ENCODE measurements around the gene PPP2R5C.

Gene PPP2R5C

DNA sequence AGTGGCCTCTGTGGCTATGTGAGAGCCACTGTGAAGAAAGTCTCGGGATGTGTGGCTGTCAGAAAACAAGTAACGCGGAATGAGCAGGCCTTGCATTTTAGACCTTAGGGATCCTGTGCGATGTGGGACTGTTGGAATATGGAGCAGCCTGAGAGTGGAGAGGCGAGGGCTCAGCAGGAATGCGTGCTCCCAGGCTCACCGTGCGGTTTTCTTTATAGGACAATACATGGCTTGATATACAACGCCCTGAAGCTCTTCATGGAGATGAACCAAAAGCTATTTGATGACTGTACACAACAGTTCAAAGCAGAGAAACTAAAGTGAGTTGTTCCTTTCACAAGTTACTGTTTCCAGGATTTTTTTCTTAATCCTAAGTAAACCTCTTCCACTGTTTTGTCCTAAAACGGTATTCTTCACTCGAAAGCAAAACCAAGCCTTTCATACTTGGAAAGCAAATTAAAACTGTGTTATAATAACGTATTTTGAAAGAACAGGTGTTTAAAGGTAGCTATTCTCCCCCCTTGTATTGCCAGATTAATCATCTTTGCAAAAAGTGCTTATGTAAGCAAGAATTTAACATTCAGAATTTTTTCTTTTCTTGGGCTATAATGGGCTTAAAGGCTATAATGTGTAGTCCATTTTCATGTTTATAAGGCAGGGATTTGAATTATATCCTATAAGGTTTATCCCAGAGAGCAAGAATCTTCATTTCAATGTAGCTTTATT is 148.0 kb downstream of the PPP2R5C start:
- TF ChIP-seq, protein P1, sequence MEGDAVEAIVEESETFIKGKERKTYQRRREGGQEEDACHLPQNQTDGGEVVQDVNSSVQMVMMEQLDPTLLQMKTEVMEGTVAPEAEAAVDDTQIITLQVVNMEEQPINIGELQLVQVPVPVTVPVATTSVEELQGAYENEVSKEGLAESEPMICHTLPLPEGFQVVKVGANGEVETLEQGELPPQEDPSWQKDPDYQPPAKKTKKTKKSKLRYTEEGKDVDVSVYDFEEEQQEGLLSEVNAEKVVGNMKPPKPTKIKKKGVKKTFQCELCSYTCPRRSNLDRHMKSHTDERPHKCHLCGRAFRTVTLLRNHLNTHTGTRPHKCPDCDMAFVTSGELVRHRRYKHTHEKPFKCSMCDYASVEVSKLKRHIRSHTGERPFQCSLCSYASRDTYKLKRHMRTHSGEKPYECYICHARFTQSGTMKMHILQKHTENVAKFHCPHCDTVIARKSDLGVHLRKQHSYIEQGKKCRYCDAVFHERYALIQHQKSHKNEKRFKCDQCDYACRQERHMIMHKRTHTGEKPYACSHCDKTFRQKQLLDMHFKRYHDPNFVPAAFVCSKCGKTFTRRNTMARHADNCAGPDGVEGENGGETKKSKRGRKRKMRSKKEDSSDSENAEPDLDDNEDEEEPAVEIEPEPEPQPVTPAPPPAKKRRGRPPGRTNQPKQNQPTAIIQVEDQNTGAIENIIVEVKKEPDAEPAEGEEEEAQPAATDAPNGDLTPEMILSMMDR (IDR thresholded peaks at IDR 0.05) = no peak
- Histone ChIP-seq H3K4me3 (no peak overlapping the region), H3K27ac (no peak overlapping the region)
- no peak for DNase-seq (ENCODE audit: low spot score)

GRCh38 chr14:101912841-101913240 is 151.3 kb downstream of the PPP2R5C start:
- Histone ChIP-seq H3K27ac (no peak overlapping the region), H3K4me3 (no peak overlapping the region)
- no peak for DNase-seq (ENCODE audit: low spot score)
- TF ChIP-seq, protein P1 (IDR thresholded peaks at IDR 0.05) = no peak

DNA sequence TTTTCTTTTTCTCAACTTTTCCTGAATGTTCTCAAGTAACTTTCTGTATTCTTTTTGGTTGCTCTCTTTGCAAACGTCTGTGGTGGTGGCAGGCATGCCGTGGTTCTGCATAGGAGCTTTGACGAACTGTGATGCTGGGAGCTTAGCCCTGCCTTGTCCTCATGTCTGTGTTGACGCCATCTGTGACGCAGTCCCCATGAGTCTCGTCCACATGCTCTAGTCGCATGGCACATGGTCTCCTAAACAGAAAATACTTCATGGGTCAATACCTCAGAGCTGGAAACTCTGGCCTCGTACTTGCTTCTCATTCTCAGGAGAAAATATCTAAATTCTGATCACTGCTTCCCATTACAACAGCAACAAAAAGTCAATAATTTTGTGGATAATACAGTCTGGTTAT is 152.6 kb downstream of the PPP2R5C start:
- TF ChIP-seq, protein P1 (IDR thresholded peaks at IDR 0.05) = no peak
- no peak for DNase-seq (ENCODE audit: low spot score)
- Histone ChIP-seq H3K4me3 (no peak overlapping the region), H3K27ac (no peak overlapping the region)

DNA sequence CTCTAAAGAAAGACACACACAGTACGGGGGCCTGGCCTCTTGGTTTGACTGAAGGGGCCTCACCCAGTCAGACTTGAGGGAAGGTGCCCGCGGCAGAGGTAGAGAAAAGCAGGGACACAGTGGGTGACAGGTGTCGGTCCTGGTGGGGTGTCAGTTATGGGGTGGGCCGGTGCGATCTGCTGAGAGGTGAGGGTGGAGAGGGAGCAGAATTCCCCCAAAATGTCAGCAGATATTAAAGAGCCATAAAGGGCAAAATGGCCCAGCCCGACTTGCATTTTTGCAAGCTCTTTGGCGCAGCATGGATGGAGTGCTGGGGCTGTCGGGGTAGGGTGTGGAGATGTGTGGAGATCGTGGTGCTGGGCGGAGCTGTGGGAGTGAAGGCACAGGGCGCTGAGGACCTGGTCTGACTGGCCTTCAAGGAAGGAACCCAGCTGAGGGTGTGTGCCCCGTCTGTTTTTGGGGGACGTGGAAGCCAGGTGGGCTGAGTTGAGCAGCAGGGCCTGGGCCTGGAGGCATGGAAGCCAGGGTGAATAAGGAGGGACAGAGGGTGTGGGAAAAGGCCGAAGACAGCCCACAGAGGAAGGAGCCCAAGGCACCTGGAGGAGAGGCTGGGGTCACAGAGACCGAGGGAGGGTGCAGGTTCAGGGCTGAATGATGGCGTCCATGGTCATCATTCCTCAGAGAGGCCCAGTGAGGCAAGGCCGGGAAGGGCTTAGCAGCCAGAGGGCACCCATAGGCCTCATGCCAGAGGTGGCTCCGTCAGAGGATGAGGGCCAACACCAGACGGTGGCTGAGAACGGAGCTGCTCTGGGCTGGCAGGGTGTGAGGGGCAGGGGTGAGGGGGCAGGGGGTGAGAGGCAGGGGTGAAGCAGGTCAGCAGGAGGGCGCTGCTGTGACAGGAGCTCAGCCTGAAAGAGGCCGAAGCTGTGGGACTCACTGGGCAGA is 154.6 kb downstream of the PPP2R5C start:
- TF ChIP-seq, protein P1 (IDR thresholded peaks at IDR 0.05) = no peak
- H3K27ac ChIP-seq = peak overlapping the region in 1 of 2 donors; percentile 41
- DNase-seq (ENCODE audit: low spot score) = no peak
- H3K4me3 ChIP-seq = no peak overlapping the region

DNA sequence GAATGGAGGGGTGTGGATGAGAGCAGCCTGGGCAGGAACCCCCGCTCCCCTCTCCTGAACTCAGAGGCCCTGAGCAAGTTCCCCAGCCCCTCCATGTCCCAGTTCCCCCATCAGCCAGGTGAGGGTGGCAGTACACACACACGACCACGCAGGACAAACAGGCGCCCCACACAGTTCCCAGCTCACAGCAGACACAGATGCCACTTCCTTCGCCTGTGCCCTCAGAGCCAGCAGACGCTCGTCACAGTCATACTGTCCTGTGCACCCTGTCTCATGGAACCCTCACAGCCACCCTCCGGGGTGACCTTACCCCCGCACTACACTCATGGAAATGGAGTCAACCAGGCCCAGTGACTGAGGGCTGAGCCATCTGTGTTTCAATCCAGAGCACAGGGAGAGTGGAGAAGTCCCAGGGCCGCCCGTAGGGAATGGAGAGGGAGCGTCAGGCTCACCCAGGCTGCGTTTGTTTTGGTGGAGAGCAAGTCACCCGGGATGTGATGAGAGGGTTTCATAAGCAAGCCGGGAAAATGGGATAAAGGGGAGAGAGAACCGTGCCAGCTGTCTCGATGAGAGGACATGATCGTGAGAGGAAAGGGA is 155.4 kb downstream of the PPP2R5C start:
- no peak for DNase-seq (ENCODE audit: low spot score)
- no peak overlapping the region for H3K4me3 ChIP-seq
- TF ChIP-seq, protein P1 (IDR thresholded peaks at IDR 0.05) = no peak
- peak overlapping the region in 1 of 2 donors; percentile 41 for H3K27ac ChIP-seq

- no peak overlapping the region for H3K27ac ChIP-seq
- DNase-seq (ENCODE audit: low spot score) = no peak
- TF ChIP-seq, protein P1 (IDR thresholded peaks at IDR 0.05) = no peak
- no peak overlapping the region for H3K4me3 ChIP-seq
These were observed 156.0 kb downstream of the PPP2R5C start for GRCh38 chr14:101917413-101918017.
